Measurements from ENCODE around the gene WDR70. TPM values are rescaled to one million over a fixed set of nuclear protein-coding genes. Genes with fewer than 3 reads are reported as not detected.

The WDR70 gene
- total RNA-seq, 2 experiments from 2014 or later = 24.5 to 34.6 TPM

GRCh38 chr5:37730896-37731455 is 351.9 kb downstream of the WDR70 start:
- TF ChIP-seq CTCF (IDR thresholded peaks at IDR 0.05) = no peak
- Histone ChIP-seq H3K4me3 (ENCODE audit: low read length) (no peak overlapping the region), H3K9me3 (ENCODE audit: control insufficient read depth in 1 of 2, insufficient read depth in 1 of 2, low read length in 2 of 2) (no peaks in the 10 kb centered on the region), H3K4me1 (ENCODE audit: insufficient read depth, low read length) (no peaks in the 10 kb centered on the region), H3K27me3 (ENCODE audit: control insufficient read depth in 1 of 2, insufficient read depth in 2 of 2, low read length in 2 of 2) (no peaks in the 10 kb centered on the region), H3K36me3 (ENCODE audit: insufficient read depth, low read length) (peaks cover 46% of the 10 kb centered on the region), H3K27ac (ENCODE audit: low read depth in 1 of 2, low read length in 2 of 2) (no peak overlapping the region)
- CTCF ChIA-PET = no interaction called here
- Mint-ChIP-seq H3K27me3 (no peaks in the 10 kb centered on the region), H3K36me3 (ENCODE audit: low read depth) (peaks cover 84% of the 10 kb centered on the region), H3K4me3 (no peak overlapping the region), H3K9me3 (no peaks in the 10 kb centered on the region), H3K4me1 (ENCODE audit: low read depth) (no peaks in the 10 kb centered on the region), H3K27ac (no peak overlapping the region)
- intact Hi-C loops (cut with DNase I, micrococcal nuclease) = no loop called here
- ATAC-seq (ENCODE audit: poor library complexity) (no peak), DNase-seq (no peak)
- POLR2A ChIA-PET = no interaction called here

GRCh38 chr5:37734114-37734513 is 355.0 kb downstream of the WDR70 start:
- intact Hi-C loops (cut with DNase I, micrococcal nuclease) = no loop called here
- Mint-ChIP-seq H3K27ac (no peak overlapping the region), H3K4me1 (ENCODE audit: low read depth) (peaks cover 5% of the 10 kb centered on the region), H3K4me3 (no peak overlapping the region), H3K27me3 (no peaks in the 10 kb centered on the region), H3K36me3 (ENCODE audit: low read depth) (peaks cover 79% of the 10 kb centered on the region), H3K9me3 (no peaks in the 10 kb centered on the region)
- H3K27me3 ChIP-seq (ENCODE audit: control insufficient read depth in 1 of 2, insufficient read depth in 2 of 2, low read length in 2 of 2) = no peaks in the 10 kb centered on the region
- ChIA-PET CTCF (interaction anchor here (1.1 kb wide), 1 partner anchor 11 kb away, joined by 3 read pairs; no protein-coding TSS in a partner anchor), POLR2A (no interaction called here)
- no peak overlapping the region for H3K4me3 ChIP-seq (ENCODE audit: low read length)
- H3K36me3 ChIP-seq (ENCODE audit: insufficient read depth, low read length) = peaks cover 25% of the 10 kb centered on the region
- DNase-seq = no peak
- H3K27ac ChIP-seq (ENCODE audit: low read depth in 1 of 2, low read length in 2 of 2) = no peak overlapping the region
- H3K4me1 ChIP-seq (ENCODE audit: insufficient read depth, low read length) = peaks cover 2% of the 10 kb centered on the region
- ATAC-seq (ENCODE audit: poor library complexity) = no peak
- TF ChIP-seq CTCF (IDR thresholded peaks at IDR 0.05) = no peak
- H3K9me3 ChIP-seq (ENCODE audit: control insufficient read depth in 1 of 2, insufficient read depth in 1 of 2, low read length in 2 of 2) = no peaks in the 10 kb centered on the region

- Mint-ChIP-seq H3K27me3 (no peaks in the 10 kb centered on the region), H3K36me3 (ENCODE audit: low read depth) (peaks cover 80% of the 10 kb centered on the region), H3K4me3 (no peak overlapping the region), H3K9me3 (no peaks in the 10 kb centered on the region), H3K27ac (no peak overlapping the region), H3K4me1 (ENCODE audit: low read depth) (peaks cover 5% of the 10 kb centered on the region)
- ChIA-PET POLR2A (no interaction called here), CTCF (no interaction called here)
- intact Hi-C loops (cut with DNase I, micrococcal nuclease) = no loop called here
- H3K36me3 ChIP-seq (ENCODE audit: insufficient read depth, low read length) = peaks cover 14% of the 10 kb centered on the region
- ATAC-seq (ENCODE audit: poor library complexity) (no peak), DNase-seq (no peak)
- no peak overlapping the region for H3K4me3 ChIP-seq (ENCODE audit: low read length)
- TF ChIP-seq CTCF (IDR thresholded peaks at IDR 0.05) = no peak
- no peaks in the 10 kb centered on the region for H3K27me3 ChIP-seq (ENCODE audit: control insufficient read depth in 1 of 2, insufficient read depth in 2 of 2, low read length in 2 of 2)
- no peak overlapping the region for H3K27ac ChIP-seq (ENCODE audit: low read depth in 1 of 2, low read length in 2 of 2)
- peaks cover 2% of the 10 kb centered on the region for H3K4me1 ChIP-seq (ENCODE audit: insufficient read depth, low read length)
- H3K9me3 ChIP-seq (ENCODE audit: control insufficient read depth in 1 of 2, insufficient read depth in 1 of 2, low read length in 2 of 2) = no peaks in the 10 kb centered on the region
These were observed 356.7 kb downstream of the WDR70 start for GRCh38 chr5:37735649-37736347.
